Upper lobe of left lung (tissue), 6 donors: Measurements from ENCODE around the gene SIM2. TPM values are rescaled to one million over a fixed set of nuclear protein-coding genes. Genes with fewer than 3 reads are reported as not detected.

Experiments used
- ATAC-seq, 2 donors: fragments of 200-7000 bp; cut with Tn5 transposase; one replicate each; pipeline ENCODE4 v1.9.1; 2022; ENCODE audit warnings: mild to moderate bottlenecking in 2 of 2, moderate library complexity in 2 of 2; ENCODE audit not compliant: low FRiP score in 2 of 2
- DNase-seq, 2 donors: peaks; one replicate each; pipeline ENCODE4 v3.0.0-alpha.2; 2019 to 2020
- H3K27ac ChIP-seq, 4 donors: fragments of 200-600 bp; sonication (generic); one replicate each; pipeline ENCODE4 v1.5.1; 2016 to 2019
- H3K27me3 ChIP-seq, 4 donors: fragments of 200-600 bp; sonication (generic); one replicate each; pipeline ENCODE4 v1.5.1; 2017 to 2019
- H3K36me3 ChIP-seq, 4 donors: fragments of 200-600 bp; sonication (generic); one replicate each; pipeline ENCODE4 v1.5.1; 2016 to 2019
- H3K4me1 ChIP-seq, 4 donors: fragments of 200-600 bp; sonication (generic); one replicate each; pipeline ENCODE4 v1.5.1; 2018 to 2019
- H3K4me3 ChIP-seq, 4 donors: fragments of 200-600 bp; sonication (generic); one replicate each; pipeline ENCODE4 v1.5.1; 2017 to 2019; ENCODE audit warnings: mild to moderate bottlenecking in 2 of 4, moderate library complexity in 1 of 4
- H3K9me3 ChIP-seq, 4 donors: fragments of 200-600 bp; sonication (generic); one replicate each; pipeline ENCODE4 v1.5.1; 2018 to 2019
- CTCF ChIP-seq, 6 experiments: fragments of 450-650 bp in 4 of 6; fragments of 200-600 bp in 2 of 6; sonication (generic) in 2 of 6; IDR thresholded peaks; one replicate each; pipeline ENCODE4 v1.5.1; 2016 to 2019; ENCODE audit warnings: antibody characterized with exemption in 6 of 6
- EP300 ChIP-seq, 4 donors: sonication (generic); formaldehyde crosslinking; IDR thresholded peaks; one replicate each; pipeline ENCODE4 v1.5.1; 2017; ENCODE audit warnings: antibody characterized with exemption in 4 of 4, control low read depth in 2 of 4
- POLR2A ChIP-seq, 4 donors: fragments of 450-650 bp; IDR thresholded peaks; one replicate each; pipeline ENCODE4 v1.5.1; 2016 to 2017; ENCODE audit warnings: antibody characterized with exemption in 4 of 4, mild to moderate bottlenecking in 2 of 4
- POLR2AphosphoS5 ChIP-seq, 2 donors: sonication (generic); formaldehyde crosslinking; IDR thresholded peaks; one replicate each; pipeline ENCODE4 v1.5.1; 2017; ENCODE audit warnings: antibody characterized with exemption in 2 of 2
- WGBS, 2 donors: methylation state at CpG; one replicate each; pipeline ENCODE4 v1.1.5; 2017 to 2018; 5-methylcytosine and 5-hydroxymethylcytosine counted together
- total RNA-seq, 6 donors: library from RNA; depleted of rRNA in 4 of 6; stranded (reverse); fragments of >200 nt in 4 of 6; gene quantifications; one replicate each; pipeline versions ENCODE4 v1.1.0 to v1.2.1, GENCODE V29; 2016 to 2021
- donor health status: DM: no; HTN: no; CAD: no; lungs with moderate emphysema.
- donor health status: DM: no; HTN: yes; CAD: no; lungs with severe emphysema.

Gene SIM2
- total RNA-seq, 6 donors from 2014 or later, result 0.10 to 1.6 (median 0.50) TPM; not detected in 2

- no peak for TF ChIP-seq CTCF (IDR thresholded peaks at IDR 0.05)
- TF ChIP-seq POLR2AphosphoS5 (IDR thresholded peaks at IDR 0.05), result no peak
- no peak for TF ChIP-seq POLR2A (IDR thresholded peaks at IDR 0.05)
- no peak for TF ChIP-seq EP300 (IDR thresholded peaks at IDR 0.05)
- H3K4me3 ChIP-seq, result no peak overlapping the region
- DNase-seq (peak in 1 of 2 donors; percentile 10), ATAC-seq (no peak)
- H3K27ac ChIP-seq, result no peak overlapping the region
- no peaks in the 10 kb centered on the region for H3K27me3 ChIP-seq
- 86 to 88% methylated on average over 5 to 6 of the region's 6 CpGs for WGBS, 2 donors
- no peaks in the 10 kb centered on the region for H3K36me3 ChIP-seq
- no peaks in the 10 kb centered on the region for H3K9me3 ChIP-seq
- peaks cover 0 to 7% (median 0%) of the 10 kb centered on the region in 4 donors for H3K4me1 ChIP-seq
These were observed 29.0 kb downstream of the SIM2 start for GRCh38 chr21:36727866-36728265.

GRCh38 chr21:36728371-36729111 lies 29.6 kb downstream of the SIM2 start:
- TF ChIP-seq CTCF (IDR thresholded peaks at IDR 0.05) (no peak), POLR2AphosphoS5 (IDR thresholded peaks at IDR 0.05) (no peak), EP300 (IDR thresholded peaks at IDR 0.05) (no peak), POLR2A (IDR thresholded peaks at IDR 0.05) (no peak)
- Histone ChIP-seq H3K9me3 (no peaks in the 10 kb centered on the region), H3K4me3 (no peak overlapping the region), H3K4me1 (peaks cover 0 to 7% (median 0%) of the 10 kb centered on the region in 4 donors), H3K27ac (no peak overlapping the region), H3K36me3 (no peaks in the 10 kb centered on the region), H3K27me3 (no peaks in the 10 kb centered on the region)
- no peak for ATAC-seq
- WGBS, 2 donors, result 89 to 91% methylated on average over 11 to 14 of the region's 14 CpGs
- peak in 1 of 2 donors; percentile 15 for DNase-seq

- Histone ChIP-seq H3K4me3 (no peak overlapping the region), H3K27me3 (no peaks in the 10 kb centered on the region), H3K27ac (no peak overlapping the region), H3K36me3 (no peaks in the 10 kb centered on the region), H3K4me1 (peaks cover 0 to 7% (median 0%) of the 10 kb centered on the region in 4 donors), H3K9me3 (no peaks in the 10 kb centered on the region)
- ATAC-seq (no peak), DNase-seq (peak in 1 of 2 donors; percentile 9)
- TF ChIP-seq POLR2A (IDR thresholded peaks at IDR 0.05) (no peak), EP300 (IDR thresholded peaks at IDR 0.05) (no peak), CTCF (IDR thresholded peaks at IDR 0.05) (no peak), POLR2AphosphoS5 (IDR thresholded peaks at IDR 0.05) (no peak)
- WGBS, 2 donors, result 90 to 91% methylated on average over 18 of the region's 18 CpGs
These were observed 30.5 kb downstream of the SIM2 start for GRCh38 chr21:36729310-36729970.

GRCh38 chr21:36730291-36731281 lies 31.7 kb downstream of the SIM2 start:
- TF ChIP-seq POLR2AphosphoS5 (IDR thresholded peaks at IDR 0.05) (no peak), CTCF (IDR thresholded peaks at IDR 0.05) (no peak), POLR2A (IDR thresholded peaks at IDR 0.05) (no peak), EP300 (IDR thresholded peaks at IDR 0.05) (no peak)
- Histone ChIP-seq H3K27ac (no peak overlapping the region), H3K9me3 (peaks cover 0 to 2% (median 0%) of the 10 kb centered on the region in 4 donors), H3K27me3 (no peaks in the 10 kb centered on the region), H3K4me1 (peaks cover 0 to 7% (median 0%) of the 10 kb centered on the region in 4 donors), H3K4me3 (no peak overlapping the region), H3K36me3 (no peaks in the 10 kb centered on the region)
- WGBS, 2 donors, result 51 to 73% methylated on average over 29 to 30 of the region's 30 CpGs
- ATAC-seq (no peak), DNase-seq (peak; percentile 20 to 55)
